ENCODE measurements around the gene NUDCD3. TPM values are rescaled to one million over a fixed set of nuclear protein-coding genes. Genes with fewer than 3 reads are reported as not detected.

Gene NUDCD3
- total RNA-seq, 1 donor from 2014 or later = 97.5 TPM

DNA sequence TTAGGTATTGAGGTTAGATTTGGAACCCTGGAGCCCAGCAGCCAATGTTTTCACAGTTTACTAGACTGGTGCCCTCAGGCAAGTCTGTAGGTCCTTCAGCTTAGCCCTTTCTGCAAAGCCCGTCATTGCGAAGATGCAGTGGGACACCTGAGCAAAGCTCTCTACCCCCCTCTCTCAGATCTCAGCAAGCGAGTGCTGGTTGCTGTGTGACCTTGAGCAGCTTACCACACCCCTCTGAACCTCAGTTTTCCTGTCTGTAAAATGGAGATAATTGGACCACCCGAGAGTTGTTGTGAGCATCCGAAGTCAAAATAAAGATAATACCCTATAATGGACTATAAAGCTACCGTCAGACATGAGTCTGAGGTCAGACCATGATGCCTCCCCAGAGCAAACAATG, 47.0 kb upstream of the NUDCD3 start:
- Mint-ChIP-seq H3K27ac (ENCODE audit: unreplicated experiment) (no peak overlapping the region), H3K4me1 (ENCODE audit: unreplicated experiment) (no peaks in the 10 kb centered on the region), H3K27me3 (ENCODE audit: unreplicated experiment) (peaks cover 11% of the 10 kb centered on the region), H3K4me3 (ENCODE audit: unreplicated experiment) (no peak overlapping the region), H3K36me3 (ENCODE audit: low read depth, unreplicated experiment) (no peaks in the 10 kb centered on the region), H3K9me3 (ENCODE audit: unreplicated experiment) (no peaks in the 10 kb centered on the region)
- TF ChIP-seq, protein P1, sequence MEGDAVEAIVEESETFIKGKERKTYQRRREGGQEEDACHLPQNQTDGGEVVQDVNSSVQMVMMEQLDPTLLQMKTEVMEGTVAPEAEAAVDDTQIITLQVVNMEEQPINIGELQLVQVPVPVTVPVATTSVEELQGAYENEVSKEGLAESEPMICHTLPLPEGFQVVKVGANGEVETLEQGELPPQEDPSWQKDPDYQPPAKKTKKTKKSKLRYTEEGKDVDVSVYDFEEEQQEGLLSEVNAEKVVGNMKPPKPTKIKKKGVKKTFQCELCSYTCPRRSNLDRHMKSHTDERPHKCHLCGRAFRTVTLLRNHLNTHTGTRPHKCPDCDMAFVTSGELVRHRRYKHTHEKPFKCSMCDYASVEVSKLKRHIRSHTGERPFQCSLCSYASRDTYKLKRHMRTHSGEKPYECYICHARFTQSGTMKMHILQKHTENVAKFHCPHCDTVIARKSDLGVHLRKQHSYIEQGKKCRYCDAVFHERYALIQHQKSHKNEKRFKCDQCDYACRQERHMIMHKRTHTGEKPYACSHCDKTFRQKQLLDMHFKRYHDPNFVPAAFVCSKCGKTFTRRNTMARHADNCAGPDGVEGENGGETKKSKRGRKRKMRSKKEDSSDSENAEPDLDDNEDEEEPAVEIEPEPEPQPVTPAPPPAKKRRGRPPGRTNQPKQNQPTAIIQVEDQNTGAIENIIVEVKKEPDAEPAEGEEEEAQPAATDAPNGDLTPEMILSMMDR (IDR thresholded peaks at IDR 0.05; ENCODE audit: unreplicated experiment) = no peak
- no peak for DNase-seq (ENCODE audit: low spot score)

DNA sequence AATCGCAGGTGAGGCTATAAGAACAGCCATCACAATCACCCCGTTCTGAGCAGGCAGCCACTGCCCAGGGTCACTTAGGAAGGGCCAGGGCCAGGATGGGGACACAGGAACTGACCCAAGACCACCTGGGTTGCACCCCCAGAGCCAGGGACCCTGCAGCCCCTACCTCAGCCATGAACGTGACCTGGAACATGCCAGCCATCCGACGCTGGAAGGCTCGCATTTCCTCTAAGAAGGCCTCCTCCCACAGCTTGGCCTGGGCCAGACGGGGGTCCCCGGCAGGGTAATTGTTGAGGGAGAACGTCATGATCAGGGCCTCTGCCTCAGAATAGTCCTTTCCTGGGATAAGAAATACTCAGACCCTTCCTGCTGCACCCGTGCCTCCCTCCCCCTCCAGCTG, 45.6 kb upstream of the NUDCD3 start:
- H3K4me1 Mint-ChIP-seq (ENCODE audit: unreplicated experiment) = no peaks in the 10 kb centered on the region
- H3K36me3 Mint-ChIP-seq (ENCODE audit: low read depth, unreplicated experiment) = no peaks in the 10 kb centered on the region
- TF ChIP-seq, protein P1 (IDR thresholded peaks at IDR 0.05; ENCODE audit: unreplicated experiment) = no peak
- peaks cover 14% of the 10 kb centered on the region for H3K27me3 Mint-ChIP-seq (ENCODE audit: unreplicated experiment)
- no peaks in the 10 kb centered on the region for H3K9me3 Mint-ChIP-seq (ENCODE audit: unreplicated experiment)
- no peak overlapping the region for H3K27ac Mint-ChIP-seq (ENCODE audit: unreplicated experiment)
- H3K4me3 Mint-ChIP-seq (ENCODE audit: unreplicated experiment) = no peak overlapping the region
- DNase-seq (ENCODE audit: low spot score) = no peak

DNA sequence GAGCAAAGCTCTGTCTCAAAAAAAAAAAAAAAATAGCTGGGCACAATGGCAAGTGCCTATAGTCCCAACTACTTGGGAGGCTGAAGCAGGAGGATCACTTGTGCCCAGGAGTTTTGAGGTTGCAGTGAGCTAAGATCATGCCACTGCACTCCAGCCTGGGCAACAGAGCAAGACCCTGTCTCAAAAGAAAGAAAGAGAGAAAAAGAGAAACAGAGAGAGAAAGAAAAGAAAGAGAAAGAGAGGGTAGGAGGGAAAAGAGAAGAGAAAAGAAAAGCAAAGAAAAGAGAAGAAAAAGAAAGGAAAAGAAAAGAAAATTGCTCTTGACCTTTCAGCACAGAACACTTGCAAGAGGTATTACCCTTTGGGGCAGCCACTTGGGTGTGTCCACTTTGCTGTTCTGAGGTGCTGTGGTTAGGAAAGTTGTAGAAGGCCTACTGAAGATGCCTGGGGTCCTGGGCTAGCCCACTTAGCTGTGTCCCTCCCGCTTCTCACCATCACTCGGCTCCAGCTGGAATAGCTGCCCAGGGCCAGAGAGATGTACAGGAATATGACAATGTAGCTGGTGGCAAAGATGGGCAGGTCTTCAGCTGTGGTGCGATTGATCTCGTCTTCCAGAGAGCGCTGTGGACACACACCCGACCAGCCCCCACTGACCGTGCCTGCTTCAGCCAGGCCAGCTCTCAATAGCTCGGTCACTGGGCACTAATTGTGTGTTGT, 45.0 kb upstream of the NUDCD3 start:
- H3K27ac Mint-ChIP-seq (ENCODE audit: unreplicated experiment) = no peak overlapping the region
- no peaks in the 10 kb centered on the region for H3K9me3 Mint-ChIP-seq (ENCODE audit: unreplicated experiment)
- H3K36me3 Mint-ChIP-seq (ENCODE audit: low read depth, unreplicated experiment) = no peaks in the 10 kb centered on the region
- no peak overlapping the region for H3K4me3 Mint-ChIP-seq (ENCODE audit: unreplicated experiment)
- no peaks in the 10 kb centered on the region for H3K4me1 Mint-ChIP-seq (ENCODE audit: unreplicated experiment)
- no peak for DNase-seq (ENCODE audit: low spot score)
- TF ChIP-seq, protein P1 (IDR thresholded peaks at IDR 0.05; ENCODE audit: unreplicated experiment) = no peak
- H3K27me3 Mint-ChIP-seq (ENCODE audit: unreplicated experiment) = peaks cover 17% of the 10 kb centered on the region

DNA sequence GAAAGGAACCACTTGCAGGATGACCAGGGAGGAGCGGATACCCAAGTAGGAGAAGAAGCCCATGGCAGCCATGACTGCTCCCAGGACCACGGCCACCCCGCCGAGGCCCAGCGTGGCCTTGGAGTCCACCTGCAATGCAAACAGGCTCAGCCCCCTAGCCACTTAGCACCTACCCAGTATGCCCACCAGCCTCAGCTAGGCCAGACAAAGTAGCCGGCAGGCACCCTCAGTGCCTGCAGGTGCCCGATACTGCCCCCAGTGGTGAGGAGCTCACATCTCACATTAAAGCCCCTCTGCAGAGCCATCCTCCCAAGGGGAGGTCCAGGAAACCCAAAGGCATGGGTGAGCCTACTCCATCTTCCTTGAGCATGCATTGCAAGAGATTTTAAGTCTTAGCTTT, 44.0 kb upstream of the NUDCD3 start:
- Mint-ChIP-seq H3K9me3 (ENCODE audit: unreplicated experiment) (no peaks in the 10 kb centered on the region), H3K27ac (ENCODE audit: unreplicated experiment) (no peak overlapping the region), H3K27me3 (ENCODE audit: unreplicated experiment) (peaks cover 16% of the 10 kb centered on the region), H3K4me3 (ENCODE audit: unreplicated experiment) (no peak overlapping the region), H3K36me3 (ENCODE audit: low read depth, unreplicated experiment) (no peaks in the 10 kb centered on the region), H3K4me1 (ENCODE audit: unreplicated experiment) (no peaks in the 10 kb centered on the region)
- DNase-seq (ENCODE audit: low spot score) = peak; percentile 73
- TF ChIP-seq, protein P1 (IDR thresholded peaks at IDR 0.05; ENCODE audit: unreplicated experiment) = peak; percentile 70

DNA sequence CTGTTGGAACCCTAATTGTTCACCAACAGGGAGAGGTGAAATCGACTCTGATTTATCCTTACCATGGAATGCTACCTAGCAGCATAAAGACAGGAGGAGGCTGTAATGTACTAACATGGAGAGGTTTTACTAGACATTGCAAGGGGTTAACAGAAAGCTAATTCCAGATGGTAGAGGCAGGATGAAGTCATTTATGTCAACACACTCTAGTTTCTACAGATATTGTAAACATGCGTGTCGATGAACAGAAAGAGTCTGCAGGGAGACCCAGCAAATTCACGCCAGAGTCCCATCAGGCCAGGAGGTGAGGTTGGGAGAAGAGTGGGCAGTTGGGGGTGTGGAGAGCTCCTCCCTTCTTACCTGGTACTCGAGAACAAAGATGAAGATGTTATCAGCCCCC, 43.6 kb upstream of the NUDCD3 start:
- TF ChIP-seq, protein P1 (IDR thresholded peaks at IDR 0.05; ENCODE audit: unreplicated experiment) = no peak
- Mint-ChIP-seq H3K4me3 (ENCODE audit: unreplicated experiment) (no peak overlapping the region), H3K9me3 (ENCODE audit: unreplicated experiment) (no peaks in the 10 kb centered on the region), H3K4me1 (ENCODE audit: unreplicated experiment) (no peaks in the 10 kb centered on the region), H3K27me3 (ENCODE audit: unreplicated experiment) (peaks cover 16% of the 10 kb centered on the region), H3K36me3 (ENCODE audit: low read depth, unreplicated experiment) (no peaks in the 10 kb centered on the region), H3K27ac (ENCODE audit: unreplicated experiment) (no peak overlapping the region)
- DNase-seq (ENCODE audit: low spot score) = no peak
